Activated B cell treated with CpG ODN at 0.5 μM for 24 hours (primary cell): ENCODE measurements around the gene MYO9B. TPM values are rescaled to one million over a fixed set of nuclear protein-coding genes. Genes with fewer than 3 reads are reported as not detected.

Source experiments
- ATAC-seq: fragments of 200-7000 bp; cut with Tn5 transposase; one replicate; pipeline ENCODE4 v1.10.0; 2021; ENCODE audit warnings: low read depth, mild to moderate bottlenecking, moderate library complexity
- CTCF ChIA-PET: fragments of 350-600 bp; sonication (Branson Sonifier 250); formaldehyde crosslinking; loops from one replicate; lab custom pipeline; 2021; ENCODE audit warnings: antibody characterized with exemption; lab: Charles Lee
- POLR2A ChIA-PET: fragments of 350-600 bp; sonication (Branson Sonifier 250); formaldehyde crosslinking; loops from one replicate; lab custom pipeline; 2021; ENCODE audit warnings: antibody characterized with exemption; lab: Charles Lee
- DNase-seq: peaks from one replicate; pipeline ENCODE4 v3.0.0; 2022
- H3K27ac Mint-ChIP-seq: one replicate; pipeline ENCODE4 v1.8.0; 2020; ENCODE audit warnings: mixed read lengths
- H3K27me3 Mint-ChIP-seq: one replicate; pipeline ENCODE4 v1.8.0; 2021; ENCODE audit warnings: mixed read lengths
- H3K36me3 Mint-ChIP-seq: one replicate; pipeline ENCODE4 v1.8.0; 2021; ENCODE audit warnings: low read depth, mixed read lengths
- H3K4me1 Mint-ChIP-seq: one replicate; pipeline ENCODE4 v1.8.0; 2021; ENCODE audit warnings: mixed read lengths
- H3K4me3 Mint-ChIP-seq: one replicate; pipeline ENCODE4 v1.8.0; 2020; ENCODE audit warnings: mild to moderate bottlenecking, mixed read lengths
- H3K9me3 Mint-ChIP-seq: one replicate; pipeline ENCODE4 v1.8.0; 2020; ENCODE audit warnings: mixed read lengths
- CTCF ChIP-seq: fragments of 200-600 bp; IDR thresholded peaks from one replicate; pipeline ENCODE4 v1.8.0; 2022; ENCODE audit warnings: antibody characterized with exemption, mild to moderate bottlenecking
- intact Hi-C: fragments of 100-400 bp; cut with micrococcal nuclease; formaldehyde crosslinking; loops from one replicate; pipeline ENCODE4 v1.15.1; 2024
- total RNA-seq: library from RNA; stranded (reverse); gene quantifications from 2 replicates; pipeline ENCODE4 v1.2.3, GENCODE V29; 2022

The MYO9B gene
- total RNA-seq, 1 donor from 2014 or later, result 239 TPM

GRCh38 chr19:17118957-17119356 lies 43.4 kb downstream of the MYO9B start:
- Mint-ChIP-seq H3K27ac (no peak overlapping the region), H3K27me3 (no peaks in the 10 kb centered on the region), H3K36me3 (peaks cover 48% of the 10 kb centered on the region), H3K9me3 (no peaks in the 10 kb centered on the region), H3K4me1 (peaks cover 48% of the 10 kb centered on the region), H3K4me3 (no peak overlapping the region)
- POLR2A ChIA-PET, result no interaction called here
- CTCF ChIA-PET, result no interaction called here
- intact Hi-C loops, result no loop called here
- ATAC-seq (no peak), DNase-seq (no peak)
- no peak for TF ChIP-seq CTCF

DNA sequence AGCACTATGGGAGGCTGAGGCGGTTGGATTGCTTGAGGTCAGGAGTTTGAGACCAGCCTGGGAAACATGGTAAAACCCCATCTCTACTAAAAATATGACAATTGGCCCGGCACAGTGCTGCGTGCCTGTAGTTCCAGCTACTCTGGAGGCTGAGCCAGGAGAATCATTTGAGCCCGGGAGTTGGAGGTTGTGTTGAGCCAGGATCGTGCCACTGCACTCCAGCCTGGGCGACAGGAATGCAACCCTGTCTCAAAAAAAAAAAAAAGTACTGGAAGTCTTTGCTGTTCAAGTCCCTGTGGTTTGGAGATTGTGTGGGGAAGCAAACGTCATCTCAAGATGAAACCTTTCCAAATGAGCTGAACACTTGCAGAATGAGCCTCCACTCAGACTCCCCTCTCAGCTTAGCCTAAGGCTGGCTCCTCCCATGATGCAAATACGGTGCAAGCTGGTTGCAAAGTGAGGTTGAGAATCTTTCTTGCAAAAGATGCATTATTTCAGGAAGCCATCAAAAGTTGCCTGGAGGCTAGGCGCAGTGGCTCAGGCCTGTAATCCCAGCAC lies 46.2 kb downstream of the MYO9B start:
- TF ChIP-seq CTCF, result no peak
- Mint-ChIP-seq H3K4me1 (peaks cover 49% of the 10 kb centered on the region), H3K27ac (no peak overlapping the region), H3K9me3 (no peaks in the 10 kb centered on the region), H3K27me3 (no peaks in the 10 kb centered on the region), H3K4me3 (no peak overlapping the region), H3K36me3 (peaks cover 33% of the 10 kb centered on the region)
- ChIA-PET CTCF (interaction anchor here (1.1 kb wide), 1 partner anchor 11 kb away, joined by 3 read pairs; no protein-coding TSS in a partner anchor), POLR2A (interaction anchor here (0.6 to 1.2 kb wide), 5 partner anchors 9 to 878 kb away, joined by 3 to 7 read pairs (median 4); no protein-coding TSS in a partner anchor)
- ATAC-seq (no peak), DNase-seq (no peak)
- intact Hi-C loops, result no loop called here

DNA sequence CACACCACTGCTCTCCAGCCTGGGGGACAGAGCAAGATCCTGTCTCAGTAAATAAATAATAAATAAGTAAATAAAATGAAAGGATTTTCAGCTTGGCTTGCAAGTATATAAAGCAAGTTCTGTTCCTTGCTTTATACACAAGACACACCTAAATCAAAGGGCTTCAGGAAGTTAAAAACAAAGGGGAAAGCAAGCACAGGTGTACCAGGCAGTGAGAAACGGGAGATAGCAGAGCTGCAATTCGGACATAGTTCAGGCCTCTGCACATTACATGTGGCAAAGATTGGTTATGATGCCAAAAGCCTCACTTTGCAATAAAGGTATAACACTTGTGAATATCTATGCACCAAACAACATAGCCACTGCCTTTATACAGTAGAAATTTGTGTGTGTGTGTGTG lies 47.5 kb downstream of the MYO9B start:
- Mint-ChIP-seq H3K36me3 (peaks cover 40% of the 10 kb centered on the region), H3K4me3 (no peak overlapping the region), H3K27me3 (no peaks in the 10 kb centered on the region), H3K4me1 (peaks cover 51% of the 10 kb centered on the region), H3K9me3 (no peaks in the 10 kb centered on the region), H3K27ac (no peak overlapping the region)
- CTCF ChIA-PET, result no interaction called here
- ATAC-seq (no peak), DNase-seq (no peak)
- TF ChIP-seq CTCF, result no peak
- intact Hi-C loops, result no loop called here
- POLR2A ChIA-PET, result interaction anchor here (1.1 to 3.8 kb wide), 3 partner anchors 10 to 48 kb away, joined by 3 to 53 read pairs (median 4); partner anchors contain the start of genes HAUS8 and MYO9B

- Mint-ChIP-seq H3K27me3 (no peaks in the 10 kb centered on the region), H3K4me1 (peaks cover 55% of the 10 kb centered on the region), H3K9me3 (no peaks in the 10 kb centered on the region), H3K36me3 (peaks cover 39% of the 10 kb centered on the region), H3K27ac (peak overlapping the region; percentile 98), H3K4me3 (no peak overlapping the region)
- ChIA-PET CTCF (no interaction called here), POLR2A (interaction anchor here (0.6 to 3.8 kb wide), 4 partner anchors 9 to 157 kb away, joined by 3 to 53 read pairs (median 5); partner anchors contain the start of genes HAUS8 and MYO9B)
- DNase-seq, result no peak
- ATAC-seq, result no peak
- intact Hi-C loops, result no loop called here
- no peak for TF ChIP-seq CTCF
Measured at GRCh38 chr19:17124025-17124424, 48.4 kb downstream of the MYO9B start.

- Mint-ChIP-seq H3K27me3 (no peaks in the 10 kb centered on the region), H3K36me3 (peaks cover 36% of the 10 kb centered on the region), H3K4me3 (peak overlapping the region; percentile 84), H3K9me3 (no peaks in the 10 kb centered on the region), H3K27ac (peak overlapping the region; percentile 98), H3K4me1 (peaks cover 62% of the 10 kb centered on the region)
- CTCF ChIA-PET, result interaction anchor here (0.8 to 1.5 kb wide), 4 partner anchors 16 to 53 kb away, joined by 3 to 5 read pairs (median 3); partner anchors contain the start of gene MYO9B
- DNase-seq (no peak), ATAC-seq (peak; percentile 56)
- POLR2A ChIA-PET, result interaction anchor here (0.5 to 3.8 kb wide), 18 partner anchors 9 to 629 kb away, joined by 3 to 53 read pairs (median 6); partner anchors contain the start of genes C19orf44, CALR3, HAUS8 and MYO9B
- TF ChIP-seq CTCF, result no peak
- intact Hi-C loops, result loop anchor here (1.0 to 5.0 kb wide), 4 partner anchors 10 to 102 kb away; partner anchors contain the start of gene OCEL1
Measured at GRCh38 chr19:17125062-17125727, 49.6 kb downstream of the MYO9B start.
